GM19438 (cell line): ENCODE data around the gene RARB.

ENCODE experiments used
- ATAC-seq: cut with Tn5 transposase; IDR thresholded peaks from one replicate; pipeline ENCODE4 v1.9.1; 2021; ENCODE audit warnings: low read depth; ENCODE audit not compliant: unreplicated experiment

The RARB gene

GRCh38 chr3:25468866-25469319 is 40.8 kb downstream of the RARB start:
- no peak for ATAC-seq

DNA sequence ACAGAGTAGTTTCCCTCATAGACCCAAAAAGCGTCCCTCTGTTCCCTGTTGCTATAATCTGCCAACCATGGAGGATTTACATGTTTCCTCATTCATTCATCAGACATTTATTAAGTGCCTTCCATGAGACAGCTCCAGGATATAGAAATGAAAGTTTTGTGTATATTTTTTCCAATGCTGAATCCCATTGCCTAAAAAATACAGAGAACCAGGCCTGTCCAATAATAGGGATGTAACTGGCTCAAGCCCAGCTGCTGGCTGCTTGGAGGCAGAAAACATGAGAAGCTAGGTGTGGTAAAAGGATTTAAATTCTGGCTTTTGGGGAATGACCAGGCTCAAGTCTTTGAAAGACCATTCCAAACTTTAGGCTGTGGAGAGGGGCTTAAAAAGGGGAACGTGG is 41.5 kb downstream of the RARB start:
- ATAC-seq, result no peak

GRCh38 chr3:25471081-25471768 is 43.2 kb downstream of the RARB start:
- no peak for ATAC-seq

- no peak for ATAC-seq
Observed at GRCh38 chr3:25472153-25472552, 44.1 kb downstream of the RARB start.

DNA sequence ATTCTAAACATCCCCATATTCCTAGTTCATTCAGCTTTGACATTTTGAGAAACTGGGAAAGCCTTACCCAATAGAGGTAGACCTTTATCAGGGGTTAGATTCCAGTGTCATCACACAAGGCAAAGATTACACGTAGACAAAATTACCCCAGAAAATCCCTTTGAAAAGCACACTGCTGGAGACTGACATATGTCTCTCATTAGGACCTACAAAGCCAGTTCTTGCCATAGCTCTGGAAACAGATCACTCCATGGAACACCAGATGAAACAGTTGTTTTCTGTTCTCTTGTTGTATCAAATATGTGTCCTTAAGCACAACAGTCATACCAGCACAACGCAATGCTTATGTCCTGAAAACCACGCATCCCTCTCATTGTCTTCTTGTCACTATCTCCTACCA is 44.7 kb downstream of the RARB start:
- no peak for ATAC-seq

GRCh38 chr3:25473246-25473645 is 45.2 kb downstream of the RARB start:
- ATAC-seq, result no peak

DNA sequence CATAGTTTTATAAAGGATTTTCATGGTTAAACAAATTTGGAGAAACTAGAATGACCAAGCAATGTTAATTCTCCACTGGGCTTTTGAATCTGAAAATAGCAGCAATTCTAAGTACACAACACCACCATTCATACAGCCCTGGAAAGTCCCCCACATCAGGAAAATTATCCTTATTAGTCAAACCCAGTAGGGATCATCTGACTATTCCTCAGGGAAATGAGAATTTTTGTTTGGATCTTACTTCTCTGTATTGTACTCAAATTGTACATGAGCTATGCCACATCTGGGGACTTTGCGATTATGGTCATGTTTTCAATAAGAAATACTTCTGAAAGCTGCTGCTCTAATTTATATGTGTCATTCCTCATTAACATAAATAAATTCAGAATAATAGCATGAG is 46.0 kb downstream of the RARB start:
- no peak for ATAC-seq

- no peak for ATAC-seq
Observed at GRCh38 chr3:25476639-25477038, 48.6 kb downstream of the RARB start.

DNA sequence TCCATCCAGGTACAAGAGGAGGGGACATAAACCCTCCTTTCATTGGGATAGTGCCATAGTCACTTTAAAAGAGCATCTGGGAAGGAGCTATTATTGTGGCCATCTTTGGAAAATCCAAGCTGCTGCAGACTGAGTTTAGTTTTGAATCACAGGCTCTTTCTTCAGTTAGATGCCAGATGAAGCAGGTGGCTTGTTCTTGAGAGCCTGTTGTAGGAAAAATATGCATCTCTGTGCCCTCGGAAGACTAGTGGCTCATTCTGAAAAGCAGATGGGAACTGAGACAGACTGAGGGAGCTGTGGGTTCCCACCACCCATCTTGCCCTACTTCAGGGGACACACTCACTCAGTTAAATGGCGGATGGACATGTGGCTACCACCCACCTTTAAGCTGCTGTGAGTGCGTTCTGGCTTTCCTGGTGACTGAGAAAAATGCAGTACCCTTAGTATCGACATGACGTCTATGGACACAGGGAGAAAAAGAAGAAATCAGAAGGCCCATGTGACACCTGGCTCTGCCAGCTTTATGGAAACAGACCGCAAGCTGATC is 50.2 kb downstream of the RARB start:
- no peak for ATAC-seq

- ATAC-seq, result no peak
Observed at GRCh38 chr3:25478964-25479726, 51.1 kb downstream of the RARB start.

- no peak for ATAC-seq
Observed at GRCh38 chr3:25479727-25480010, 51.6 kb downstream of the RARB start.

GRCh38 chr3:25480811-25481210 is 52.7 kb downstream of the RARB start:
- no peak for ATAC-seq

GRCh38 chr3:25481386-25481785 is 53.3 kb downstream of the RARB start:
- ATAC-seq, result no peak

DNA sequence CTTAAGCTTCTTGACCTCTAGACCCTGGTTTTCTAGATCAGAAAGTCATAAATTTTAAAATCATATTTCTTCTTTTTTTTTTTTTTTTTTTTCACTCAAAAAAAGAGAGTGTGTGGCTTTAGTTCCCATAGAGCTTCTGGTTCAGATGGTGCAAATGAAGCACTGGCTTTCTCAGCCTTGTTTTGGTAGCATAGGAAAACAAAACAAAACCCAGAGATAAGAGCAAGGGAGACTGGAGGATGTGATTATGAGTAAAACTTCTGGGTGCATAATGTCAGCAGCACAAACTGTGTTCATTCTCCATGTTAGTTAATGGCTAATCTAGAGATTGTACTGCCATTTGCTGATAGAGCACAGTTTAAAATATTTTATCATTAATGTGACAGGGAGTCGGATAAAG is 55.4 kb downstream of the RARB start:
- no peak for ATAC-seq

DNA sequence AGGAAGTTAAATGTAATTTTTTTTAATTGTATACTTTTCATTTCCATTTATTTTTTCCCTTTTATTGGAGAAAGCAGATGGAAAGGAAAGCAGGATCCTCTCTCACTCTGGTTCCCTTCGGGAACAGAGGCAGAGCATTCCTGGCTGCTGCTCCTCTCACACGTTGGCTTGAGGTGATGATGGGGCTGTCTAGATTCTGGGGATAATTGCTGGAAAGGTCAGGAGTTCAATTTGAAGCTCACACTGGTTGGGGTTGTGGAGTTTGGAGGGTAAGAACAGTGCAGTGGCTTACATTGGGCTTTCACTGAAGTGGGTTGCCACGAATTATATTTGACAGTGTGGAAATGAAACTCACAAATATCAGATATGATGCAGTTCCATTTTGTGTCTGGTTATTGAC is 57.6 kb downstream of the RARB start:
- no peak for ATAC-seq

DNA sequence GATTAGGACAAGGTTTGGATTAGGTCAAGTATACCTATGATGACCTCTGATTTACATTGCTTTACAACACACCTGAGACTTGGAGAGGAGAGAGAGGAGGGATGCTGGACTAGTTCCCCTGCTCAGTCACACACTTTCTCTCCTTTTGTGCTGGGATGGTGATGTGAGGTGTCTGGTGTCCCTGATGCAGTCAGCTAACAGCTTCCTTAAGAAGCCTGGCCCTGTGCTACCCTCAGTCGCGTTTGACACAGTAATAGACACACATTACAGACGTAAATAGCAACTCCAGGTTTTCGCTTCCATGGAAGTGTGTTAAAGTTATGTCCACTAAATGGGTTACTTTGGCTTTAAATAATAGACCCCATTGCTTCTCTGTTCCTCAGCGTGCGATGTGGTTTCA is 58.9 kb downstream of the RARB start:
- ATAC-seq, result no peak

DNA sequence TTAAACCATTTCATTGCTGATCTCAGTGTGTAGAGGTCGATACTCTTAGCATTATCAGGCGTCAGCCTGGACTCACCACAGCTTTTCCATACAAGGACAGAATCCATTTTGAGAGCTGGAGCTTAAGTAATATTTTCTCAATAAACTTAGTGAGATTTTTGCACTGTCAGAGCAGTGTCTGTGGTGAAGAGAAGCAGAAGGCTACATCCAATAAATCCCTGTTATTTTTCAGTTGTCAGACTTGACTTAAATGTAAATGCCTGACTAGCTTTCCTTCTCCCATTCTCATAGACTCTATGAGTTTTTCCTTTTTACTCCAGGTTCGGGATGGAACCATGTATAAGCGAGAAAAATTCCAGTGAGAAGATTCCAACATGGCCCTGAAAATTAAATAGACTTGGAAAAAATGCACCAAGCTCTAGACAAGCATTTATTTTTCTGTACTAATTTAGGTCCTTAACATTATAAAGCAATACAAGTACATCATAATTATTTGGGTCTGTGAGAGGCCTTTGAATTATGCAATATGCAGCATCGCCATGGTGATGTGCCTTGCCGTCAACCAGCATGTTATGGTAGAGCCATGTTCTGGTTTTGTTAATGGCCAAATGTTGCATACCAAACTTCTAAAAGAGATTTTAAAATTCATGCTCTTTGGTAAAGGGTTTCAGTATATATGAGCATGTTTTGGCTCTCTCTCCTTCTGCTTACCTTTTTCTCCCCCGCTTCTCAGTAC is 62.0 kb downstream of the RARB start:
- no peak for ATAC-seq

GRCh38 chr3:25493246-25493645 is 65.2 kb downstream of the RARB start:
- no peak for ATAC-seq

GRCh38 chr3:25493786-25494185 is 65.7 kb downstream of the RARB start:
- no peak for ATAC-seq

DNA sequence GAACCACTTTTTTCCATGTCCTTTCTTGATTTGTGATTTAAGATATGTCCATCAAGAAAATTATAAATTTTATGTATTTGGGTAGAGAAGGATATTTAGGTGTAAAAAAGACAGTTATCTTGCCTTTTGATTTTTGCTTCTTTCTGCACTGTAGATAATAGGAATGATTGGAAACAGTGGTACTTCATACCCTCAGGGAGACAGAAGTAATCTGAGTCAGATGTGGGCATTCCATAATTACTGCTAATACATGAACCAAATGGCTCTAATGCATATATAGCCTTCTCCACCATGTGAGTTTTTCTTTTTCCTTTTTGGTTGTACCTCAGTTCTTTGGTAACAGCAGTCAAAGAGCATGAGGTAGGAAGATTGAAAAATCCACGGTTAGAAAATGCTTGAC is 67.2 kb downstream of the RARB start:
- ATAC-seq, result no peak

DNA sequence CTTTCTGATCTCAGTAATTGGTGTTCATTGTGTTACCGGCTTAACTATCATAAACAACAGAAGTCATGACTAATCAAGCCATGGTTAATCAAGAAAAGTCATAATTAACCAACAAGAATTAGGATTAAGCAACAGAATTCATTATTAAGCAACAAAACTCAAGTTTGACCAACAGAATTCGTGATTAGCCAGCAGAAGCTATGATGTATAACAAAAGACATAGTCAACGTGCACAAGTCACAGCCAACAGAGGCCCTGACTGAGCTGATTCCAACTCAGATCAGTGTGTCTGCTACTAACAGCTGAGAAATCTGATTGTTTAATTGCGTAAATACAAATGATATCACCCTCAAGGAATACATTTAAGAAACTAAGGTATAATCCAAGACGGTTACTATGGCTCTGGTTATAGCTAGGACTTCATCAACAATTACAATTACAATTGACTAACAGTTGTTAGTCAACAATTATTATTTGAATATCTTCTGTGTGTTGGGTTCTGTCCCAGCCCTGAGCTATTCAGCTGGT is 67.7 kb downstream of the RARB start:
- ATAC-seq, result no peak
